HPDE6-E6E7 (cell line): ENCODE data around the gene ZNF280C.
"Not testable (repeated sequence)": the region's sequence is repeated elsewhere in the genome, so short reads cannot be mapped to it uniquely, and the experiment has no call there.

Source experiments
- DNase-seq: peaks from one replicate; pipeline ENCODE4 v3.0.0; 2011; ENCODE audit warnings: missing footprints; ENCODE audit errors: extremely low spot score

Gene ZNF280C

DNA sequence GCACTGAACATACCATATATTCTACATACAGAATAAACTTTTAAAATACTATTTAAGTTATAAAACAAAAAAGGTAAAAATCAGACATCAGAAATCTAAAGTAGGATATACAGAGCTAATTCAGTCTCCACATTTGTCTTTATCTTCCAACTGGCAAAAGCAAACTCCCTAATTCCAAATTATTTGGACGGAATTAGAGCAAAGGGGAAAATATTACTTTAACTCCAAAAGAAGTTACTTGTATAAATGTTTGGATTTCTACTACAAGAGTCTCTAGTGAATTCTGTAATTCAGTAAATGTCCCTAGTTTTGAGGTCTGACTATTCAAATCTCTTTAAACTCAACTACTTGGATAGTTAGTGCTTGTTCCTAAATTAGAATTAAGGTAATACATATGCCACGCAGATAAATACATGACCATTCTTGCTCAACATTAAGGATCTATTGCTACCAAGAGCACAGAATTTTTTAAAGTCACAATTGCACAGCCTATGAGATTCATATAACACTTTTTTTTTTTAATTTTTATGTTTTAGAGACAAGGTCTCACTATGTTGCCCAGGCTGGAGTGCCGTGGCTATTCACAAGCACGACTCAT lies 7.3 kb downstream of the ZNF280C start:
- DNase-seq = no peak

DNA sequence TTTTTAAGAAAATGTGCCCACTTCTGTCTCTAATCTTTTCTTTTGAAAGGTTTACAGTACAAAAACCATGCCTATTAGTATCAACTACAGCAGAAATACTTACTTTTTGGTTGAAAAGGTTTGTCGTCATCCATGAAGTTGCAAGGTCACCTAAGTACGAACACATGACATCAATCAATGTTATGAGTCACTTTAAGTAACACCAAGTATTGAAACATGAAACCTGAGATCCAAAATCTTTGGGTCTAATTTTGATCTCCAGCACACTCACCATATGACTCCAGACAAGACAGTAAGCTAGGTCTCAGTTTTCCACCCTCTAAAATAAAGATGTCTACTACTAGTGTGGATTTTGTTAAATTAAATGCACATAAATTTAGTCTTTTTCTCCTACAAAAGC lies 8.4 kb downstream of the ZNF280C start:
- no peak for DNase-seq

DNA sequence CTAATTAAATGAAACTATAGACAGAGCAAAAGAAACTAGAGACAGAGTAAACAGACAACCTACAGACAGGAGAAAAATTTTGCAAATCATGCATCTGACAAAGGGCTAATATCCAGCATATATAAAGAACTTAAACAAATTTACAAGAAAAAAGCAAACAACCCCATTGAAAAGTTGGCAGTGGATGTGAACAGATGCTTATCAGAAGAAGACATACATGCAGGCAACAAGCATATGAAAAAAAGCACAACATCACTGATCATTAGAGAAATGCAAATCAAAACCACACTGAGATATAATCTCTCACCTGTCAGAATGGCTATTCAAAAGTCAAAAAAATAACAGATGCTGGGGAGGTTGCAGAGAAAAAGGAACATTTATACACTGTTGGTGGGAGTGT lies 14.8 kb downstream of the ZNF280C start:
- no peak for DNase-seq

DNA sequence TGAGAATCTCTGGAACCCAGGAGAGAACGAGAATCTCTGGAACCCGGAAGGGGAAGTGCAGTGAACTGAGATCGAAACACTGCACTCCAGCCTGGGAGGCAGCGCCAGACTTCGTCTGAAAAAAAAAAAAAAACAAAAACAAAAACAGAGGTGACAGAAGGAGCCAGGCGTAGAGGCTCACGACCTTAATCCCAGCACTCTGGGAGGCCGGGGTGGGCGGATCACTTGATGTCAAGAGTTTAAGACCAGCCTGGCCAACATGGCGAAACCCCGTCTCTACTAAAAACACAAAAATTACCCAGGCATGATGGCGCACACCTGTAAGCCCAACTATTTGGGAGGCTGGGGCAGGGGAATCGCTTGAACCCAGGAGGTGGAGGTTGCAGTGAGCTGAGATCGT lies 17.0 kb downstream of the ZNF280C start:
- DNase-seq = no peak

DNA sequence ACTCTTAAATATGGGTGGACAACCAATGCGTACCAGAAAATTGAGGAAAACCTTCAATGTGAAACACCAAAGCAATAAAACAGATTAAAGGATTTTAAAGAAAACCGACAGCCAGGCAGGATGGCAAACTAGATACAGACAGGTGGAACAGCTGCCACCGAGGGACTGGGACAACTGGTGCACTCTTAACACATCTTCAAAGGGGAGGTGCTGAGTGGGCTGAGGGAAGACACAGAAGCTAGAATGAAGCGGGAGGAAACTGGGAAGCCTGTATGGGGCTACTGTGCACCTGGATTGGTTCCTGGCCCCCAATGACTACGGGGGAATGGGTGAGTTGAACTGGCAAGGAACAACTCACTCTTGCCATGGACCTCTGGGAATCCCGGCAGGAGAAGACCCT lies 20.7 kb downstream of the ZNF280C start:
- no peak for DNase-seq

DNA sequence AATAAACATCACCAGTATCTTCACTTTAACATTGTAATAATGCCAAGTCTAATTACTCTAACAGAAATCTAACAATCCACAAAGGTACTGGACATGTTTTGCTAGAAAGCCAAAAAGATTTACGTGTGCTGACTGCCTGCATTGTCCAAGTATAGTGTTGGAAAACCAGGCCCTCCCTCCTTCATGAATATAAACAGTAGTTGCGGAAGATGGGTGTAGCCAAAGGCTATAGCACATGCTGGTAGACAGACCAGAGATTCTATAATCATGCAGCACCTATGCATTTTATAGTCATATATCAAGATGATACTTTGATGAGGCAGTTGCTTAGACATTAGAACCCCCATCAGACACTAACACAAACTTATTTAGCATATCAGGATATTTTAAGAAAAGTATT lies 22.6 kb downstream of the ZNF280C start:
- DNase-seq = no peak

DNA sequence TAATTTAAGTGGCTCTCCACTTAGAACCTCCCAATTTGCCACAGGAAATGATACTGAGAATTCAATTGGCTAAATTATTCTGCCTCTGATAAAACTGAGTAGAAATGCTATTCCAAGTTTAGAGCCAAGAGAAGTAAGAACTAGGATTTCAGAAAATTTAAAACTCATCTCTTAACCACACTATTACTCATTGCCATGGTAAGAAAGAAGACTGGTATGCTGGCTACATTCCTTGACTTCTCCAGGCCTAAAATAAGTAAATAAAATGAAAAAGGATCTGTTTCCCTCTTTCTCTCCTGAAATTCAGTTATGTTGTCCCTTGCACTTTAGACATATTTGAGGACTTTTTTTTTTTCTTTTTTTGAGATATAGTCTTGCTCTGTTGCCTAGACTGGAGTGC lies 23.3 kb downstream of the ZNF280C start:
- DNase-seq = no peak

DNA sequence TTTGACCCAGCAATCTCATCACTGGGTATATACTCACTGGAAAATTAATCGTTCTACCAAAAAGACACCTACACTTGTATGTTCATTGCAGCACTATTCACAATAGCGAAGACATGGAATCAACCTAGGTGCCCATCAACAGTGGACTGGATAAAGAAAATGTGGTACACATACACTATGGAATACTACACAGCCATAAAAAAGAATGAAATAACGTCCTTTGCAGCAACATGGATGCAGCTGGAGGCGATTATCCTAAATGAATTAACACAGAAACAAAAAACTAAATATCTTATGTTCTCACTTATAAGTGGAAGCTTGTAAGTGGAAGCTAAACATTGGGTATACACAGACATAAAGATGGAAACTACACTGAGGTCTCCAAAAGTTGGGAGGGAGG lies 37.5 kb downstream of the ZNF280C start:
- not testable (repeated sequence) for DNase-seq

DNA sequence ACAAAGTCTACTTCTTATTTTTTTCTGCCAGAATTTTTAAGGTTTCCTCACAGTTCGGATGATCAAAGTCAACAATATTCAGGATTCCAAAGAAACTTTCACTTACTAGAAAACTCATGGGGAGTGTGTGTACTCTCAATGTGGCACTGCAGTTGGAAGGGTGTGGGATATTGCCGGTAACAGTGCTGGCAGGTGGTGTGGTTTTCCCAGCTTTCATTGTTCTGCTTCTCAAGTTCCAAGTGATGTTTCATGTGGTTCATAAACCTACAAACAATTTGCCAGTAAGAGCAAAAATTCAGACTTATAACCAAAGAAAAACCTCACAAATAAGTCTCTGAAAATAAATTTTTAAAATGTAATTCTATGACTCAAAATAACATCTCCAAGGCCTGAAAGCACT lies 39.8 kb downstream of the ZNF280C start:
- DNase-seq = no peak

DNA sequence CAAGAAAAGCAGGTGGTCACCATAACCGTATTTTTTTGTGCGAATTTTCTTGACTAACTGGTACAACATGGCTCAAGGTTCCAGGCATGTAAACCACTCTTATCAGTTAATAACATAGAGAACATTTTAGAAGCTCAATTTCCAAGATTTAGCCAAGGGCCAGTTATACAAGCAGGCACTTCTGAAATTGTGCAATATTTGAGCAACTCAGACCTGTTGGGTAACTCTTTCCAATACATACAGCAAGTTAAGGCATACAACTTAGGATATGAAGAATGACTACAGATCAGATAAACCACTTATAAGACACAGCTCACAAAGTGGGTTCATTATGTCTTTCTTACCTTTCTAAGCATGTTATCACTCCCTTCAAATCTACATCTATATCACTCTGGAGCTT lies 43.9 kb downstream of the ZNF280C start:
- no peak for DNase-seq

DNA sequence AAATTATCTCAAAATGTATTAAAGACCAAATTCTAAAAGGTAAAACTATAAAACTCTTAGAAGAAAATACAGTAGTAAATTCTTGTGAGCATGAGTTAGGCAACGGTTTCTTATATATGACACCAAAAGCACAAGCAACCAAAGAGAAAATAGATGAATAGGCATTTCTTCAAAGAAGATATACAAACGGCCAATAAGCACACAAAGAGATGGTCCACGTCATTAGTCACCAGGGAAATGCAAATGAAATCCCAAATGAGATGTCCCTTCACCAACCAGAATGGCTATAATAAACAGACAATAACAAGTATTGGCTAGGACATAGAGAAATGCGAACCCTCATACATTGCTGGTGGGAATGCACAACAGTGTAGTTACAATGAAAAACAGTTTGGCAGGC lies 52.4 kb downstream of the ZNF280C start:
- DNase-seq = no peak

DNA sequence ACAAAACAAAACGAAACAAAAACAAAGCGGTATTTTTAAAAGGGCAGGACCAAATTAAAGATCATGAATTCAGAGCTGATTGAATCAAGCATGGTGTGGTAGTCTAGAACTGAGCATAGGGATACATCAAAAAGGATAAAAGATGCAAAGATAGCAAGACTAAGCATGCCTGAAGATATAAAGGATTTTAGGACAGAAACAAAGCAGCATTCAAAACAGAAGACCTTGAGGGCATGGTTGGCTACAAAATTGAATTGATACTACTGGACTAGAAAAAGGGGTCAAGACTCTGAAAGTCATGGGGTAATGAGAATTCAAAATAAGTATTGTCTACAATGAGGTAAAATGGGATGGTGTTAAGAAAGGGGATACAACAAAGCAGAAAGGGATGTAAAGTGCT lies 55.3 kb downstream of the ZNF280C start:
- DNase-seq = no peak

DNA sequence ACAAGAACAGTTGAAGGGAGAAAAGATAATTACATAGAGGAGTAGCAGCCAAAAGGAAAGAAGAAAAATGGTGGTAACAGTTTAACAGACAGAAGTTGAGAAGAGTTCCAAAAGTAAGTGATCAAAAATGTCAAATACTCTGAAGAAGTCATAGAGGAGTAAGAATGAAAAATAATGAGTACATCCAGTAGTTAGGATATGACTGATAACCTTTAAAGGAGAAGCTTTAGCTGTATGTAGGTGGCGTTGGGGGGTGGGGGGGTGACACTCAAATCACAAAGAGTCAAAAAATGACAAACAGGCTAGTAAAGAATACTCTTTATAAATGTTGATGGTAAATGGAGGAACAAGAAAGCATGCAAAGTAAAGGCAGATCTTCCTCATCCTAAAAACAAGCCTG lies 56.3 kb downstream of the ZNF280C start:
- DNase-seq = no peak

DNA sequence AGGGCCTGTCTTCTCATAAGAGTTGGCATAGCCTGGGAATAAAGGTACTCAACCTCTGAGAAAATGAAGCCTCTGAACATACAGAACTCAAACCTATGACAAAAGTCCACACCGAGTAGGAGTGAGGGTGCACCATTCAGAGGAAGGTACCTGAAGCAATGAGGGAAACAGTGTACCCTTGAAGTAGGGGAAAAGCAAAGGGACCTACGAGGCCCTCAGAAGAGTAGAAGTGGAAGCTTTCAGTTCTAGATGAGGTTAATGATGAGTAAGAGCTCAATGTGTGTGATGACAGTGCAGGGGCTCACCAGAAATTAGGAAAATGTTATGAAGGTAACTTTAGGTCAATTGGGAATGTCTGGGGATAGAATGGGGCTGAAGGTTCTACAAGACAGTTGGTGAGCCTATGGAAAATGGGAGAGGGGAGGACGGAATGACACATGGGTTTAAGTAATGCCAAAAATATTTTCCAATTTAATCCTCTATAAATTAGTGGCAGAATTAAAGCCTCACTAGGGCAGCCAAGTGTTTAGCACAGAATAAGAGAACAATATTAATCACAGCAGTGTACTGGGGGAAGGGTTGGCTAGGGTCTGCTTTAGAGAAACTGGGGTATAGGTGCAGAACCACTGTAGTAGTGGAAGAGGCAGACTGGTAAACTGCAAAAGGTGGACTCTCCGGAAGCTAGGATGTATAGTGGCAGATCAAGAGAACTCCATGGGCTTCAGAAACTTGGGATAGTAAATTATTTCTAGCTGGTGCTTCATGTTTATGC lies 57.1 kb downstream of the ZNF280C start:
- DNase-seq = no peak

DNA sequence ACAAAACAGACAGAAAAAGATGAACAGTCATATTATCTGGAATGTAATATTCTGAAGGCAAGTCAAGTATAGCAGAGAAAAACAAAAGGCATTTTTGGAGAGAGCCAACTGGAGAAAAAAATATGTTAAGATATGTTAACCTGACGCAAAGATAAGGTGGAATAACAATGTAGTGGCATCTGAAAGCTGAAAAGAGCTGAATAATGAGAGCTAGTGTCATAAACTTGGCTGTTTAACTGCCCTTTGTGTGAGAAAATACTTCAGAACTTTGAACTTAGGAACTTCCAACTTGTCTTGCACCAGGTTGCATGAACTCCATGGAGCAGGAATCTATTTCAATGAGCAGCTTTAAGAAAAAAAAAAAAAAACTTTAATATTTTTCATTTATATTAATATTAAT lies 64.1 kb downstream of the ZNF280C start:
- DNase-seq = no peak

DNA sequence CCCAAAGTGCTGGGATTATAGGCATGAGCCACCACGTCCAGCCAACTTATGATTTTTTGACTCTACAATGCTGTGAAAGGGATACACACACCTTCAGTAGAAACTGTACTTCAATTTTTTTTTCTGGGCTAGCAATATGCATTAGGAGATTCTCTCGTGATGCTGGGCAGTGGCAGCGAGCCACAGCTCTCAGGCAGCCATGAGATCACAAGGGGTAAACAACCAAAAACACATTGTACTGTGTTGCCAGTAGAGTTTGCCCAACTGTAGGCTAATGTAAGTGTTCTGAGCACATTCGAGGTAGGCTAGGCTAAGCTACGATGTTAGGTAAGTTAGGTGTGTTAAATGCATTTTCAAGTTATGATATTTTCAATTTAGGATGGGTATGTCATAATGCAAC lies 71.2 kb downstream of the ZNF280C start:
- DNase-seq = no peak

DNA sequence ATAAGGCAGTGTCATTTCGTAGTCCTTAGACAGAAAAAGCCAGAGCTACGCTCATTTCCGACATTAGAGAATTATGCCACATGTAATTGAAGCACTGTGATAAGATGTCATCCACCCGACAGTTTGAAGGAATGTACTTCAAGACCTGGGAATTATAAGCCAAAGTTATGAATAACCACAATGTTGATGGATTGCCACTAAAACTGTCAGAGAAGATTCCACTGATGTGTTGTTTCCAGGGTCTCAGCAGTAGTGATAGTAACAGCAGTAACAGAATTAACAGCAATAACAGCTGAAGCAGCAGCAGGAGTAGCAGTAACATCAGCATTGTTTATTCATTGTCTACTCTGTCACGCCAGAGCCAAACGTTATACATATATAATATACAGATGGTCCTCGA lies 72.2 kb downstream of the ZNF280C start:
- DNase-seq = no peak

DNA sequence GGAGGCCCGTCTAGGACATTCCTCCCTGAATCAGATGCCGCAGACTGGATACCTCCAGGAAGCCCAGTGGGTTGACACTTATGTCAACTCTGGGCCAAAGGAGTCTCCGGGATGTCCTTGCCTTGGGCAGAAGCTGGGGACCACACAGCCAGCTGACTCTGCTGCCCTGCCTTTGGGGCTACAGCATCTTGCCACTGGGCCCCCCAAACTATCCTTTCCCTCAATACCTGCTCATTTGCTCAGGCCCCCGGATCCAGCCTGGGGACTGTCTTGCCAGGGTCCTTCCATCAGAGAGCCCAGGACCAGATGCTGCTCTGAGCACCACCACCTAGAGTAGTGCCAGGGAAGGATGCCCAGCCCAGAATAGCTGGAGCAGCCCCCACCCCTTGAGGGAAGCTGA lies 77.9 kb downstream of the ZNF280C start:
- no peak for DNase-seq

DNA sequence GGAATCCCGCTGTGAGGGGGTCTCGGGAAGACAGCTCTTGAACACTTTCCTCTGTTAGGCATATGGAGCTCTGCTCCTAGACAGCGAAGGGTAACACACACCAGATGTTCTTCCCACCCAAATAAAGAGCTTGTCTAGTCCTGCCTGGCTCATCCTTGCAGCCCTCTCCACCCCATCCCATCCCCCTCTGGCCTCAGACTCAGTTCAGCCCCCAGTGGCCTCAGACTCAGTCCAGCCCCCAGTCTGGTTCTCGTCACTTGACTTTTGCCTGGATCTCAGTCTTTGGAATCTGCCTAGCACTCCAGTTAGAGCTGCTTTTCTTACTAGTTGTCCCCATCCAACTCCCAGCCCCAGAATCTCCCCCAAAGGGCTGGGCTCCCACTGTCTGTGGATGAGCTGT lies 82.0 kb downstream of the ZNF280C start:
- no peak for DNase-seq

DNA sequence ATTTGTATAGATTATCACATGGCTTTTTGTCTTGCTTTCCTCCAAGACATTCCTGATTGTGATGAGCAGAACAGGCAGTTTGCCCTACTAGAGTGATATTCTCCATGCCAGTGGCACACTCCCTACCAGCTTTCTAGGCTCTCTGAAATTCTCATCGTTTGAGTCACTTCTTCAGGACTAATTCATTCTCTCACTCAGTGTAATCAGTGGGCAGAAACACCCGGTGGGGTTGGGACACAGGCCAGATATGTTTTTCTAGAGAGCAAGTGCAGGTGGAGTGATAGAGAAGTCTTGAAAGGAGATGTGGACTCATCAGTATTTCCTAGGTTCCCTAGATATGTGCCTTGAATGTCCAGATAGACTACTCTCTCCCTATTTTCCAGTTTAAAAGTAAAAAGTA lies 83.8 kb downstream of the ZNF280C start:
- DNase-seq = no peak

DNA sequence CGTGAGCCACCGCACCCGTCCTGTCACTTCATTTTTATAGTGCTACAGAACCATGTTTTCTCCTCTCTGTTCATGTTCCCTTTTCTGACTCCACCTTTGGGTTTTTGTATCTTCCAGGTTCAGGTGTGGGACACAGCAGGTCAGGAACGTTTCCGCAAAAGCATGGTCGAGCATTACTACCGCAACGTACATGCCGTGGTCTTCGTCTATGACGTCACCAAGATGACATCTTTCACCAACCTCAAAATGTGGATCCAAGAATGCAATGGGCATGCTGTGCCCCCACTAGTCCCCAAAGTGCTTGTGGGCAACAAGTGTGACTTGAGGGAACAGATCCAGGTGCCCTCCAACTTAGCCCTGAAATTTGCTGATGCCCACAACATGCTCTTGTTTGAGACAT lies 84.5 kb downstream of the ZNF280C start:
- no peak for DNase-seq

DNA sequence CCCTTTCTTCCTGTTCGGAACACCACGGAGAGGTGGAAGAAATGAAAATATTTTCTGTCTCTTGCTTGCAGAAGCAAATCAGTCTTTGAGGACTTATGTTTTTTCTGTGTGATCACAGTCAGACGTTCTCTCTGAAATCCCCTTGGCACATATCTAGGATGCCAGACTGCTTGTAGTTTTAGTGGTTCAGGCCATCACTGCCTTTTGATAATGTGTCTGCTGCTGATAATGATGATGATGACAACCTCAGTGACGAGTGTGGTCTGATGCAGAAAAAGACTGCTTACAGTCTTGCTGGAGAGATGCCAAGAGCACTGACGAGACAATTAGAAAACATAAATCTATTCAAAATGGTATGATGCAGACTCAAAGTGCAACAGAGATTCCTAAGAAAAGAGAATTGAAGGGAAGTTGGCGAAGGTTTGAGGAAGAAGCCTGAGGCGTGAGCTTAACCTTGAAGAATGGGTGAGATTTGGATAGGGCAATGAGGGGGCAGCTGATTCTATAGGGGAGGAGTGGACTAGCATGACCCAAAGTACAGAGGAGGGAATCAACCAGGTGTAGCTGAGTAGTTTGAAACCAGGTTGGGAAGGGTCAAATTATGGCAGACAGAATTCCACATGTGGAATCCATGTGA lies 89.0 kb downstream of the ZNF280C start:
- DNase-seq = no peak

DNA sequence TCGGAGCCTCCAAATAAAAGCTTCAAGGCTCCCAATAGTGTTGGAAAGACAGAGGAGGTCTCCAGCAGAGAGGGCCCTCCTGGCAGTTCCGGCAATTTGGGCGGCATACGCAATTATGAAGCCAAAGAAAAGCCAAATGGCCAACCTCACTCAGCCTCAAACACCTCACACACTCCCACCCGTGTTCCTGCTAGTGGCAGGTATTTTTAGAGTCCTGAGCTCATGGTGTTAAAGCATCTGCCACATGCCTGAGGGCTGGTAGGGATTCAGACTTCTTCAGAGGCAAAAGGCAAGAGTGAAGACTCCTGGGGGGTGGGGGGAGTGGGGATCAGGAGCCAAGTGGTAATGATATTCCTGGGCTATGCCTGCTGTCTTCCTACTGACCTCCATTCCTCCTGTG lies 89.5 kb downstream of the ZNF280C start:
- DNase-seq = no peak
